ENCODE data around the gene C4A. TPM values are rescaled to one million over a fixed set of nuclear protein-coding genes. Genes with fewer than 3 reads are reported as not detected.

Gene C4A
- total RNA-seq, 1 experiment from 2014 or later: 4.3 TPM

DNA sequence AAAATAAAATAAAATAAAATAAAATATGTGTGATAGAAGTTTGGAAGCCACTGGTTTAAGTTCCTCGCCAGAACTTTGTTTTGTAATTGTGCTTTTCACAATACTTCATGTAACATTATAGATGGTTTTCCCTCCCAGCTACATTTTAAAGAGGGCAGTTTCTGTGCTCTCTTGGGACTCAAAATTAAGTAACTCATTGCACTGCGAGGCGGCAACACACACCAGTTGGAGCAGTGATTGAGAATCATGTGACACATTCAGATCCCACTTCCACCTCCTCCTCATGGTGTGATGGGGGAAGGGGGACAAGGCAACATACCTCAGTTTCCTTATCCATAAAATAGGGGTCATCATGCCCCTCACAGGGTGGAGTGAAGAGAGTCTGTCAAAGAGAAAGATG lies 46.8 kb upstream of the C4A start:
- no peaks in the 10 kb centered on the region for H3K79me2 ChIP-seq (ENCODE audit: insufficient read depth, low read length)
- H3K4ac ChIP-seq (ENCODE audit: low read depth, low read length): no peak overlapping the region
- Mint-ChIP-seq H3K27me3 (ENCODE audit: low read depth) (peaks cover 15% of the 10 kb centered on the region), H3K4me3 (no peak overlapping the region), H3K4me1 (peaks cover 0 to under 1% of the 10 kb centered on the region in 2 experiments; a peak in 2 of 4 replicates), H3K9me3 (peaks cover 15 to 16% of the 10 kb centered on the region in 2 experiments), H3K27ac (no peak overlapping the region), H3K36me3 (ENCODE audit: insufficient read depth in 1 of 3, low read depth in 3 of 3) (peaks cover 0 to 6% (median 2%) of the 10 kb centered on the region in 3 experiments; a peak in 1 of 7 replicates)
- H3K56ac ChIP-seq (ENCODE audit: insufficient read length, low read depth, low read length): no peak overlapping the region
- TF ChIP-seq, protein P1, sequence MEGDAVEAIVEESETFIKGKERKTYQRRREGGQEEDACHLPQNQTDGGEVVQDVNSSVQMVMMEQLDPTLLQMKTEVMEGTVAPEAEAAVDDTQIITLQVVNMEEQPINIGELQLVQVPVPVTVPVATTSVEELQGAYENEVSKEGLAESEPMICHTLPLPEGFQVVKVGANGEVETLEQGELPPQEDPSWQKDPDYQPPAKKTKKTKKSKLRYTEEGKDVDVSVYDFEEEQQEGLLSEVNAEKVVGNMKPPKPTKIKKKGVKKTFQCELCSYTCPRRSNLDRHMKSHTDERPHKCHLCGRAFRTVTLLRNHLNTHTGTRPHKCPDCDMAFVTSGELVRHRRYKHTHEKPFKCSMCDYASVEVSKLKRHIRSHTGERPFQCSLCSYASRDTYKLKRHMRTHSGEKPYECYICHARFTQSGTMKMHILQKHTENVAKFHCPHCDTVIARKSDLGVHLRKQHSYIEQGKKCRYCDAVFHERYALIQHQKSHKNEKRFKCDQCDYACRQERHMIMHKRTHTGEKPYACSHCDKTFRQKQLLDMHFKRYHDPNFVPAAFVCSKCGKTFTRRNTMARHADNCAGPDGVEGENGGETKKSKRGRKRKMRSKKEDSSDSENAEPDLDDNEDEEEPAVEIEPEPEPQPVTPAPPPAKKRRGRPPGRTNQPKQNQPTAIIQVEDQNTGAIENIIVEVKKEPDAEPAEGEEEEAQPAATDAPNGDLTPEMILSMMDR (conservative IDR thresholded peaks at IDR 0.05): no peak
- no peak overlapping the region for H3K27ac ChIP-seq (ENCODE audit: insufficient read length, low read depth, low read length)
- H4K20me1 ChIP-seq (ENCODE audit: control insufficient read depth, insufficient read depth, insufficient read length): no peaks in the 10 kb centered on the region
- no peaks in the 10 kb centered on the region for H3K79me1 ChIP-seq (ENCODE audit: insufficient read depth, low read depth, low read length, poor library complexity, severe bottlenecking)
- H2BK20ac ChIP-seq (ENCODE audit: low read depth, low read length, poor library complexity, severe bottlenecking): no peak overlapping the region
- H2AK5ac ChIP-seq (ENCODE audit: insufficient read length, low read length): no peak overlapping the region
- H3K23me2 ChIP-seq (ENCODE audit: insufficient read length, low read depth, low read length, poor library complexity, severe bottlenecking): no peaks in the 10 kb centered on the region
- no peak overlapping the region for H3K4me2 ChIP-seq (ENCODE audit: insufficient read depth, insufficient read length, low read length)
- H2AFZ ChIP-seq (ENCODE audit: low read length): no peak overlapping the region
- no peak overlapping the region for H2BK12ac ChIP-seq (ENCODE audit: insufficient read length, low read depth, low read length)
- H2BK120ac ChIP-seq (ENCODE audit: low read depth, low read length, poor library complexity, severe bottlenecking): no peak overlapping the region
- no CpG with 5 or more reads among the region's 3 CpGs for WGBS (ENCODE audit: extremely low coverage, insufficient read length, low lambda C conversion rate)
- H3K14ac ChIP-seq (ENCODE audit: insufficient read depth, low read length): no peak overlapping the region
- peaks cover under 1% of the 10 kb centered on the region; the same call in 1 of the 2 replicates for H3K4me1 ChIP-seq (ENCODE audit: insufficient read depth, low read length)
- H3K23ac ChIP-seq (ENCODE audit: insufficient read length, low read depth, low read length): no peak overlapping the region
- H3K27me3 ChIP-seq (ENCODE audit: insufficient read depth, low read length): no peaks in the 10 kb centered on the region
- H2BK15ac ChIP-seq (ENCODE audit: low read depth, low read length): no peak overlapping the region
- no peak overlapping the region for H4K91ac ChIP-seq (ENCODE audit: insufficient read length, low read depth, low read length)
- H3K18ac ChIP-seq (ENCODE audit: insufficient read length, low read depth, low read length): no peak overlapping the region
- H3K9ac ChIP-seq (ENCODE audit: extremely low read depth, insufficient read length, low read length): no peak overlapping the region
- no peak overlapping the region for H2BK5ac ChIP-seq (ENCODE audit: insufficient read length, low read length)
- H3T11ph ChIP-seq (ENCODE audit: low read length): no peak overlapping the region
- no peak overlapping the region for H4K5ac ChIP-seq (ENCODE audit: insufficient read length, low read depth, low read length)
- DNase-seq: no peak
- H4K8ac ChIP-seq (replicated peaks; ENCODE audit: insufficient read length, low read depth, low read length): no peak overlapping the region
- no peaks in the 10 kb centered on the region for H3K9me3 ChIP-seq (ENCODE audit: control insufficient read depth, low read depth, low read length)

Measured in H9 (cell line).